ENCODE data around the gene FGF12. TPM values are rescaled to one million over a fixed set of nuclear protein-coding genes. Genes with fewer than 3 reads are reported as not detected.

Gene FGF12
- total RNA-seq, 4 donors from 2014 or later, result 0.42 to 1.5 (median 0.62) TPM

- no peaks in the 10 kb centered on the region for H3K4me1 ChIP-seq
- H3K27me3 ChIP-seq, result no peaks in the 10 kb centered on the region
- H3K36me3 ChIP-seq, result no peaks in the 10 kb centered on the region
- TF ChIP-seq POLR2A (IDR thresholded peaks at IDR 0.05) (no peak), EP300 (IDR thresholded peaks at IDR 0.05) (no peak)
- TF ChIP-seq, protein P1, sequence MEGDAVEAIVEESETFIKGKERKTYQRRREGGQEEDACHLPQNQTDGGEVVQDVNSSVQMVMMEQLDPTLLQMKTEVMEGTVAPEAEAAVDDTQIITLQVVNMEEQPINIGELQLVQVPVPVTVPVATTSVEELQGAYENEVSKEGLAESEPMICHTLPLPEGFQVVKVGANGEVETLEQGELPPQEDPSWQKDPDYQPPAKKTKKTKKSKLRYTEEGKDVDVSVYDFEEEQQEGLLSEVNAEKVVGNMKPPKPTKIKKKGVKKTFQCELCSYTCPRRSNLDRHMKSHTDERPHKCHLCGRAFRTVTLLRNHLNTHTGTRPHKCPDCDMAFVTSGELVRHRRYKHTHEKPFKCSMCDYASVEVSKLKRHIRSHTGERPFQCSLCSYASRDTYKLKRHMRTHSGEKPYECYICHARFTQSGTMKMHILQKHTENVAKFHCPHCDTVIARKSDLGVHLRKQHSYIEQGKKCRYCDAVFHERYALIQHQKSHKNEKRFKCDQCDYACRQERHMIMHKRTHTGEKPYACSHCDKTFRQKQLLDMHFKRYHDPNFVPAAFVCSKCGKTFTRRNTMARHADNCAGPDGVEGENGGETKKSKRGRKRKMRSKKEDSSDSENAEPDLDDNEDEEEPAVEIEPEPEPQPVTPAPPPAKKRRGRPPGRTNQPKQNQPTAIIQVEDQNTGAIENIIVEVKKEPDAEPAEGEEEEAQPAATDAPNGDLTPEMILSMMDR (IDR thresholded peaks at IDR 0.05), result no peak
- no peak for DNase-seq (ENCODE audit: low spot score in 2 of 2)
- H3K4me3 ChIP-seq, result no peak overlapping the region
- no peaks in the 10 kb centered on the region for H3K9me3 ChIP-seq
- H3K27ac ChIP-seq, result no peak overlapping the region
- 93 to 100% methylated on average over 2 of the region's 2 CpGs for WGBS, 2 donors
These were observed 409.8 kb downstream of the FGF12 start for GRCh38 chr3:192317564-192317963.

DNA sequence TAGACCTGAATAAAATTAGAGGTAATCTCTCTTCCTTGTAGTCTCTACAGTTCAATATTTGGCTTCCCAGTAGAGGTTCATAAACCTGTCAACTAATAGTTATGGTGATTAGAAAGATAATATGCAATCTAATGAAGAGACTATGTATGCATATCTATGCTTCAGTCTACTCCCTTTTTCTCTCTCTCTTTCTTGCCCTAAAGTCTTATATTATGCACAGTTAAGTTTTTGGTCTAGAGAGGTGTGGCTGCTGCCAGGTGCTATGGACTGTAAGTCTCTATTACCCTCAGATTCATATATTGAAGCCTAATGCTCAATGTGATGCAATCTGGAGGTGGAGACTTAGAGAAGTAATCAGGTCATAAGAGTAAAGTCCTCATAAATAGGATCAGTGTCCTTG is 413.7 kb downstream of the FGF12 start:
- Histone ChIP-seq H3K27me3 (no peaks in the 10 kb centered on the region), H3K36me3 (no peaks in the 10 kb centered on the region), H3K27ac (no peak overlapping the region), H3K4me3 (no peak overlapping the region), H3K9me3 (no peaks in the 10 kb centered on the region), H3K4me1 (no peaks in the 10 kb centered on the region)
- DNase-seq (ENCODE audit: low spot score in 2 of 2), result no peak
- TF ChIP-seq POLR2A (IDR thresholded peaks at IDR 0.05) (no peak), EP300 (IDR thresholded peaks at IDR 0.05) (no peak)
- TF ChIP-seq, protein P1 (IDR thresholded peaks at IDR 0.05), result no peak

DNA sequence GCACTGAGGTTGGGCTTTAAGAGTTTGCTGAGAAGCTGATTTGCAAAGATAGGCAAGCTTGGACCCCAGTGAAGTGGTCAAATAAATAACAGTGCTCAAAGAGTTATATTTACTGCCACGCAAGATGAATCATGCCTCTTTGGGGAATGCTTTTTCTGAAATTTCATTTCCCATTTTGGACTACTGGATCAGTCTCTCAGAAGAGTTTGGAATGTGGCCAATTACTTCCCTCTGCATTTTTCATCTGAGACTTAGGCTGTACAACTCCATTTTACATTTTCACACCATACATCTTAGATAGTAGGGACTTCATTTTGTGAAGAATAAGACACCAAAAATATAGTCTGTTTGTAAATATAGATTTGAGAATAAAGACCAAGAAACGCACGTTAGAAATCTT is 419.7 kb downstream of the FGF12 start:
- TF ChIP-seq POLR2A (IDR thresholded peaks at IDR 0.05), result no peak
- TF ChIP-seq EP300 (IDR thresholded peaks at IDR 0.05), result no peak
- TF ChIP-seq, protein P1 (IDR thresholded peaks at IDR 0.05), result no peak
- Histone ChIP-seq H3K4me1 (no peaks in the 10 kb centered on the region), H3K36me3 (no peaks in the 10 kb centered on the region), H3K27ac (no peak overlapping the region), H3K9me3 (no peaks in the 10 kb centered on the region), H3K4me3 (no peak overlapping the region), H3K27me3 (no peaks in the 10 kb centered on the region)
- DNase-seq (ENCODE audit: low spot score in 2 of 2), result no peak
- 63 to 68% methylated on average over 3 of the region's 3 CpGs for WGBS, 2 donors

DNA sequence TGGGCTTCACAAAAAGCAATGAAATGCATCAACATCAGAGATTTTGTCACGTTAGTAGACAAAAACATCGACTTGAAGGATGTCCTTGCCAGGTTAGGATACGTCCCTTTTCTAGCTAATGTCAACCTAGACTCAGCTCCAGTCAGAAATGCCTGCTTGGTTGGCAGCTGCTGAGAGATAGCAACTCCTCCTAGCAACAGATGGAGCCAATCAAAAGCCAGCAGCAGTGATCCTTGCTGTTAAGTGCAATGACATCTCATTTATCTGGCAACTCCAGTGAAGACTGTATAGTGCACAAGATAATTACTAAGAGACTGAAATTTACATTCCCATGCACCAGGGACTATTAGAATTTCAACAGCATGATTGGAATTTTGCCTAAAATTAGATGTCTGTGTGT is 424.1 kb downstream of the FGF12 start:
- 72 to 83% methylated on average over 3 of the region's 3 CpGs for WGBS, 2 donors
- DNase-seq (ENCODE audit: low spot score in 2 of 2), result no peak
- H3K4me3 ChIP-seq, result no peak overlapping the region

GRCh38 chr3:192302721-192303120 is 424.6 kb downstream of the FGF12 start:
- H3K9me3 ChIP-seq, result no peaks in the 10 kb centered on the region
- no peak for DNase-seq (ENCODE audit: low spot score in 2 of 2)
- no peaks in the 10 kb centered on the region for H3K36me3 ChIP-seq
- TF ChIP-seq, protein P1 (IDR thresholded peaks at IDR 0.05), result no peak
- TF ChIP-seq POLR2A (IDR thresholded peaks at IDR 0.05) (no peak), EP300 (IDR thresholded peaks at IDR 0.05) (no peak)
- H3K4me1 ChIP-seq, result no peaks in the 10 kb centered on the region
- no peak overlapping the region for H3K27ac ChIP-seq
- no peak overlapping the region for H3K4me3 ChIP-seq
- no peaks in the 10 kb centered on the region for H3K27me3 ChIP-seq

More for the DNA sequence above, 424.1 kb downstream of the FGF12 start:
- TF ChIP-seq POLR2A (IDR thresholded peaks at IDR 0.05) (no peak), EP300 (IDR thresholded peaks at IDR 0.05) (no peak)
- TF ChIP-seq, protein P1 (IDR thresholded peaks at IDR 0.05), result no peak
- no peaks in the 10 kb centered on the region for H3K9me3 ChIP-seq
- no peaks in the 10 kb centered on the region for H3K27me3 ChIP-seq
- no peak overlapping the region for H3K27ac ChIP-seq
- no peaks in the 10 kb centered on the region for H3K4me1 ChIP-seq
- no peaks in the 10 kb centered on the region for H3K36me3 ChIP-seq

Data from tibial nerve (tissue), 4 donors.